A673 (cell line): ENCODE data around the gene FBXO21.
A peak's percentile ranks its signal among the peaks of the same experiment; 100 is the strongest.

Experiments used
- CTCF ChIP-seq: fragments of 300-800, 200-600 bp; sonication (generic); conservative IDR thresholded peaks from 2 replicates; pipeline ENCODE4 v1.5.1; 2017; ENCODE audit warnings: low read depth, mild to moderate bottlenecking, antibody characterized with exemption, low read length, moderate library complexity, mixed read lengths
- EZH2 ChIP-seq: fragments of 200-600 bp; sonication (generic); IDR thresholded peaks from 2 replicates; pipeline ENCODE4 v1.6.1; 2017; ENCODE audit warnings: borderline replicate concordance, low read depth, mild to moderate bottlenecking, mixed read lengths, antibody characterized with exemption, low read length; ENCODE audit not compliant: poor library complexity, severe bottlenecking

GRCh38 chr12:117100251-117100650 is 90.0 kb downstream of the FBXO21 start:
- TF ChIP-seq EZH2 (no peak), CTCF (0 out of 2 replicates have a peak, but pooled peaks have one; percentile 16)
